ENCODE results near the gene EPB41L3.

DNA sequence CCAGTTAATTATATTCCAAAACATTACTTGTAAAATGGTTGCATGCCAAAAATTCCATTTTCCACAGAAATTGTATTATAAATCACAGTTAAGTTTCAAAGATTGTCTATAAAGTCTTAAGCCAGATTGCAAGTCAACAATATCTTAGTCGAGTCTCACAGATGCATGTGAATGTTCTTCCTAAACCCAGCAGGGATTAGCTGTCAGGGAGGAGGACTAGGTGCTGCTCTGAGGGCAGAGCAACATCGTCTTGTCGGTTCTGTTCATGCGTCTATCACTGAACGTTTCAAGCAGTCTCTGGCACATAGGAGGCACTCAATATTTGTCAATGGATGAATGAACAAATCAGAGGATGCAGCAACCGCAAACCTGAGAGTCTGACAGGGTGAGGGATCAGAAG is 27.0 kb downstream of the EPB41L3 start:
- TF ChIP-seq, protein P1, sequence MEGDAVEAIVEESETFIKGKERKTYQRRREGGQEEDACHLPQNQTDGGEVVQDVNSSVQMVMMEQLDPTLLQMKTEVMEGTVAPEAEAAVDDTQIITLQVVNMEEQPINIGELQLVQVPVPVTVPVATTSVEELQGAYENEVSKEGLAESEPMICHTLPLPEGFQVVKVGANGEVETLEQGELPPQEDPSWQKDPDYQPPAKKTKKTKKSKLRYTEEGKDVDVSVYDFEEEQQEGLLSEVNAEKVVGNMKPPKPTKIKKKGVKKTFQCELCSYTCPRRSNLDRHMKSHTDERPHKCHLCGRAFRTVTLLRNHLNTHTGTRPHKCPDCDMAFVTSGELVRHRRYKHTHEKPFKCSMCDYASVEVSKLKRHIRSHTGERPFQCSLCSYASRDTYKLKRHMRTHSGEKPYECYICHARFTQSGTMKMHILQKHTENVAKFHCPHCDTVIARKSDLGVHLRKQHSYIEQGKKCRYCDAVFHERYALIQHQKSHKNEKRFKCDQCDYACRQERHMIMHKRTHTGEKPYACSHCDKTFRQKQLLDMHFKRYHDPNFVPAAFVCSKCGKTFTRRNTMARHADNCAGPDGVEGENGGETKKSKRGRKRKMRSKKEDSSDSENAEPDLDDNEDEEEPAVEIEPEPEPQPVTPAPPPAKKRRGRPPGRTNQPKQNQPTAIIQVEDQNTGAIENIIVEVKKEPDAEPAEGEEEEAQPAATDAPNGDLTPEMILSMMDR (IDR thresholded peaks at IDR 0.05), result no peak
- TF ChIP-seq POLR2A (IDR thresholded peaks at IDR 0.05), result no peak
- no peak for TF ChIP-seq EP300 (IDR thresholded peaks at IDR 0.05)
